MCF 10A (cell line): ENCODE results near the gene DGLUCY. TPM values are rescaled to one million over a fixed set of nuclear protein-coding genes. Genes with fewer than 3 reads are reported as not detected.

ENCODE experiments used
- BruUV-seq: library from RNA; stranded (reverse); fragments of 400-500 nt; replicated peaks from 2 replicates; lab custom pipeline; 2021; lab: Mats Ljungman, UMichigan
- CTCF ChIA-PET: fragments of 300-600 bp; sonication (Branson Sonifier 250); formaldehyde crosslinking; extraction: SDS; loops from one replicate; lab custom pipeline; 2021; ENCODE audit warnings: antibody characterized with exemption, inconsistent platforms; lab: Yijun Ruan, JAX
- POLR2A ChIA-PET: fragments of 300-600, 350-650 bp; sonication (Branson Sonifier 250); formaldehyde crosslinking; extraction: SDS; loops from one replicate; lab custom pipeline; 2020; ENCODE audit warnings: antibody characterized with exemption, inconsistent platforms; lab: Yijun Ruan, JAX
- DNase-seq: peaks from one replicate; pipeline ENCODE4 v3.0.0-alpha.2; 2018; ENCODE audit not compliant: unreplicated experiment
- H3K27ac Mint-ChIP-seq: one replicate; pipeline ENCODE4 v1.8.0; 2022; ENCODE audit warnings: mild to moderate bottlenecking, low read depth, mixed read lengths; ENCODE audit not compliant: unreplicated experiment
- H3K27me3 Mint-ChIP-seq: one replicate; pipeline ENCODE4 v1.8.0; 2022; ENCODE audit warnings: mixed read lengths; ENCODE audit not compliant: insufficient read depth, unreplicated experiment
- H3K36me3 Mint-ChIP-seq: one replicate; pipeline ENCODE4 v1.8.0; 2022; ENCODE audit warnings: mild to moderate bottlenecking, moderate library complexity, mixed read lengths; ENCODE audit not compliant: insufficient read depth, unreplicated experiment
- H3K4me1 Mint-ChIP-seq: one replicate; pipeline ENCODE4 v1.8.0; 2022; ENCODE audit warnings: mixed read lengths; ENCODE audit not compliant: insufficient read depth, unreplicated experiment
- H3K4me3 Mint-ChIP-seq: one replicate; pipeline ENCODE4 v1.8.0; 2022; ENCODE audit warnings: mild to moderate bottlenecking, moderate library complexity, mixed read lengths; ENCODE audit not compliant: unreplicated experiment
- H3K9me3 Mint-ChIP-seq: one replicate; pipeline ENCODE4 v1.8.0; 2022; ENCODE audit warnings: mixed read lengths; ENCODE audit not compliant: unreplicated experiment
- intact Hi-C: fragments of 100-400 bp; cut with micrococcal nuclease; formaldehyde crosslinking; loops from 2 replicates; pipeline ENCODE4 v1.14.1; 2022
- total RNA-seq: library from RNA; stranded (reverse); gene quantifications from 2 replicates; pipeline ENCODE4 v1.2.3, GENCODE V29; 2022
- TF ChIP-seq, protein P1 (sequence below): fragments of 200-600 bp; IDR thresholded peaks from one replicate; pipeline ENCODE4 v1.8.0; 2022; ENCODE audit warnings: antibody characterized with exemption, mild to moderate bottlenecking; ENCODE audit not compliant: unreplicated experiment

Gene DGLUCY
- total RNA-seq, 1 experiment from 2014 or later, result 11.7 TPM

- no peaks in the 10 kb centered on the region for H3K9me3 Mint-ChIP-seq
- H3K4me3 Mint-ChIP-seq, result no peak overlapping the region
- no peak overlapping the region for H3K27ac Mint-ChIP-seq
- intact Hi-C loops, result no loop called here
- H3K36me3 Mint-ChIP-seq, result peaks cover 31% of the 10 kb centered on the region
- DNase-seq, result no peak
- no peaks in the 10 kb centered on the region for H3K27me3 Mint-ChIP-seq
- POLR2A ChIA-PET, result no interaction called here
- TF ChIP-seq, protein P1, sequence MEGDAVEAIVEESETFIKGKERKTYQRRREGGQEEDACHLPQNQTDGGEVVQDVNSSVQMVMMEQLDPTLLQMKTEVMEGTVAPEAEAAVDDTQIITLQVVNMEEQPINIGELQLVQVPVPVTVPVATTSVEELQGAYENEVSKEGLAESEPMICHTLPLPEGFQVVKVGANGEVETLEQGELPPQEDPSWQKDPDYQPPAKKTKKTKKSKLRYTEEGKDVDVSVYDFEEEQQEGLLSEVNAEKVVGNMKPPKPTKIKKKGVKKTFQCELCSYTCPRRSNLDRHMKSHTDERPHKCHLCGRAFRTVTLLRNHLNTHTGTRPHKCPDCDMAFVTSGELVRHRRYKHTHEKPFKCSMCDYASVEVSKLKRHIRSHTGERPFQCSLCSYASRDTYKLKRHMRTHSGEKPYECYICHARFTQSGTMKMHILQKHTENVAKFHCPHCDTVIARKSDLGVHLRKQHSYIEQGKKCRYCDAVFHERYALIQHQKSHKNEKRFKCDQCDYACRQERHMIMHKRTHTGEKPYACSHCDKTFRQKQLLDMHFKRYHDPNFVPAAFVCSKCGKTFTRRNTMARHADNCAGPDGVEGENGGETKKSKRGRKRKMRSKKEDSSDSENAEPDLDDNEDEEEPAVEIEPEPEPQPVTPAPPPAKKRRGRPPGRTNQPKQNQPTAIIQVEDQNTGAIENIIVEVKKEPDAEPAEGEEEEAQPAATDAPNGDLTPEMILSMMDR, result no peak
- no TSS peak for BruUV-seq
- CTCF ChIA-PET, result interaction anchor here (1.0 to 4.3 kb wide), 3 partner anchors 8 to 372 kb away, joined by 4 to 33 read pairs (median 4); no protein-coding TSS in a partner anchor
- H3K4me1 Mint-ChIP-seq, result no peaks in the 10 kb centered on the region
Observed at GRCh38 chr14:91274796-91275195, 160.9 kb downstream of the DGLUCY start.

Other genes starting within 250 kb of the DGLUCY start
- gene RPS6KA5, start 53.4 kb upstream of the DGLUCY start, total RNA-seq, result 1.3 and 2.2 TPM in 2 replicates
- gene GPR68, start 130.6 kb downstream of the DGLUCY start, total RNA-seq, result 0.10 and 0.14 TPM in 2 replicates